WTC11 (cell line): ENCODE data around the gene NOXA1. TPM values are rescaled to one million over a fixed set of nuclear protein-coding genes. Genes with fewer than 3 reads are reported as not detected.

Experiments
- ATAC-seq: fragments of 200-7000 bp; cut with Tn5 transposase; 2 replicates; pipeline ENCODE4 v1.10.0; 2021; ENCODE audit warnings: mild to moderate bottlenecking, moderate library complexity
- CTCF ChIA-PET: fragments of 300-600 bp; sonication (Branson Sonifier 250); formaldehyde crosslinking; loops from one replicate; lab custom pipeline; 2021; ENCODE audit warnings: antibody characterized with exemption; lab: Charles Lee
- POLR2A ChIA-PET: fragments of 350-600 bp; sonication (Branson Sonifier 250); formaldehyde crosslinking; loops from one replicate; lab custom pipeline; 2021; ENCODE audit warnings: antibody characterized with exemption; lab: Charles Lee
- DNase-seq: peaks from one replicate; pipeline ENCODE4 v3.0.0; 2021; ENCODE audit warnings: low spot score
- H3K27ac Mint-ChIP-seq: 2 replicates; pipeline ENCODE4 v1.8.0; 2021; ENCODE audit warnings: mixed read lengths
- H3K27me3 Mint-ChIP-seq: 2 replicates; pipeline ENCODE4 v1.8.0; 2021; ENCODE audit warnings: low read depth, mild to moderate bottlenecking, moderate library complexity, mixed read lengths
- H3K36me3 Mint-ChIP-seq: 2 replicates; pipeline ENCODE4 v1.8.0; 2021; ENCODE audit warnings: mixed read lengths
- H3K4me1 Mint-ChIP-seq: 2 replicates; pipeline ENCODE4 v1.8.0; 2022; ENCODE audit warnings: mixed read lengths
- H3K4me3 Mint-ChIP-seq: 2 replicates; pipeline ENCODE4 v1.8.0; 2021; ENCODE audit warnings: mild to moderate bottlenecking, moderate library complexity, mixed read lengths
- H3K9me3 Mint-ChIP-seq: 2 replicates; pipeline ENCODE4 v1.8.0; 2021; ENCODE audit warnings: mixed read lengths
- ARID4B ChIP-seq: sonication (generic); formaldehyde crosslinking; IDR thresholded peaks from 2 replicates; pipeline ENCODE4 v1.8.0; 2023; ENCODE audit warnings: missing genetic modification reagents, mild to moderate bottlenecking, borderline replicate concordance
- ATF1 ChIP-seq: sonication (generic); formaldehyde crosslinking; IDR thresholded peaks from 2 replicates; pipeline ENCODE4 v1.8.1; 2023; ENCODE audit warnings: mild to moderate bottlenecking, moderate library complexity, missing genetic modification reagents
- CREB1 ChIP-seq: sonication (generic); formaldehyde crosslinking; IDR thresholded peaks from 2 replicates; pipeline ENCODE4 v1.8.0; 2023; ENCODE audit warnings: mild to moderate bottlenecking, missing genetic modification reagents
- ELF4 ChIP-seq: sonication (generic); formaldehyde crosslinking; IDR thresholded peaks from 2 replicates; pipeline ENCODE4 v1.8.1; 2022; ENCODE audit warnings: low read depth, mild to moderate bottlenecking, moderate library complexity, missing genetic modification reagents
- FOXJ3 ChIP-seq: sonication (generic); formaldehyde crosslinking; IDR thresholded peaks from 2 replicates; pipeline ENCODE4 v1.9.0; 2021; ENCODE audit warnings: missing genetic modification reagents, mild to moderate bottlenecking, borderline replicate concordance
- FOXP4 ChIP-seq: sonication (generic); formaldehyde crosslinking; IDR thresholded peaks from 2 replicates; pipeline ENCODE4 v1.8.0; 2022; ENCODE audit warnings: mild to moderate bottlenecking, missing genetic modification reagents
- HMGA2 ChIP-seq: fragments of 250-450 bp; sonication (Bioruptor Pico); IDR thresholded peaks from 2 replicates; pipeline ENCODE4 v1.4.0; 2021; ENCODE audit warnings: mild to moderate bottlenecking, moderate library complexity
- KAT7 ChIP-seq: sonication (generic); formaldehyde crosslinking; IDR thresholded peaks from 2 replicates; pipeline ENCODE4 v1.8.1; 2023; ENCODE audit warnings: missing genetic modification reagents, mild to moderate bottlenecking, borderline replicate concordance
- MYBL2 ChIP-seq: sonication (generic); formaldehyde crosslinking; IDR thresholded peaks from 2 replicates; pipeline ENCODE4 v1.8.1; 2023; ENCODE audit warnings: mild to moderate bottlenecking, moderate library complexity, missing genetic modification reagents
- NFATC4 ChIP-seq: fragments of 250-450 bp; sonication (Bioruptor Pico); IDR thresholded peaks from 2 replicates; pipeline ENCODE4 v1.9.0; 2021; ENCODE audit warnings: mild to moderate bottlenecking
- NFE2L1 ChIP-seq: sonication (generic); formaldehyde crosslinking; IDR thresholded peaks from 2 replicates; pipeline ENCODE4 v1.8.1; 2023; ENCODE audit warnings: missing genetic modification reagents
- NR1H2 ChIP-seq: sonication (generic); formaldehyde crosslinking; IDR thresholded peaks from 2 replicates; pipeline ENCODE4 v1.9.0; 2021; ENCODE audit warnings: mild to moderate bottlenecking, moderate library complexity, missing genetic modification reagents
- PREB ChIP-seq: sonication (generic); formaldehyde crosslinking; IDR thresholded peaks from 2 replicates; pipeline ENCODE4 v1.8.1; 2022; ENCODE audit warnings: mild to moderate bottlenecking, missing genetic modification reagents, moderate library complexity, borderline replicate concordance
- PRRX2 ChIP-seq: fragments of 250-450 bp; sonication (Bioruptor Pico); IDR thresholded peaks from 2 replicates; pipeline ENCODE4 v1.8.0; 2021; ENCODE audit warnings: mild to moderate bottlenecking
- SOX15 ChIP-seq: fragments of 250-450 bp; sonication (Bioruptor Pico); IDR thresholded peaks from 2 replicates; pipeline ENCODE4 v1.9.0; 2021; ENCODE audit warnings: mild to moderate bottlenecking
- SP1 ChIP-seq: sonication (generic); formaldehyde crosslinking; conservative IDR thresholded peaks from 2 replicates; pipeline ENCODE4 v1.8.1; 2022; ENCODE audit warnings: missing genetic modification reagents
- TEAD4 ChIP-seq: sonication (generic); formaldehyde crosslinking; IDR thresholded peaks from 2 replicates; pipeline ENCODE4 v1.8.0; 2022; ENCODE audit warnings: mild to moderate bottlenecking, missing genetic modification reagents
- TP53 ChIP-seq: sonication (generic); formaldehyde crosslinking; IDR thresholded peaks from 2 replicates; pipeline ENCODE4 v1.8.1; 2023; ENCODE audit warnings: mild to moderate bottlenecking, missing genetic modification reagents
- ZBTB43 ChIP-seq: sonication (generic); formaldehyde crosslinking; IDR thresholded peaks from 2 replicates; pipeline ENCODE4 v1.8.1; 2023; ENCODE audit warnings: mild to moderate bottlenecking, missing genetic modification reagents
- ZNF232 ChIP-seq: sonication (generic); formaldehyde crosslinking; IDR thresholded peaks from 2 replicates; pipeline ENCODE4 v1.8.0; 2022; ENCODE audit warnings: mild to moderate bottlenecking, missing genetic modification reagents
- ZNF281 ChIP-seq: sonication (generic); formaldehyde crosslinking; IDR thresholded peaks from 2 replicates; pipeline ENCODE4 v1.8.0; 2023; ENCODE audit warnings: mild to moderate bottlenecking, missing genetic modification reagents
- ZNF396 ChIP-seq: fragments of 250-450 bp; sonication (Bioruptor Pico); IDR thresholded peaks from 2 replicates; pipeline ENCODE4 v1.8.0; 2021; ENCODE audit warnings: mild to moderate bottlenecking, moderate library complexity, borderline replicate concordance
- total RNA-seq: library from RNA; stranded (reverse); gene quantifications from 3 replicates; pipeline ENCODE4 v1.2.3, GENCODE V29; 2021

Gene NOXA1
- total RNA-seq, 1 experiment from 2014 or later = 2.9 TPM

- no peak overlapping the region for H3K4me3 Mint-ChIP-seq
- ChIA-PET POLR2A (no interaction called here), CTCF (interaction anchor here (0.6 to 1.5 kb wide), 5 partner anchors 49 to 154 kb away, joined by 3 to 10 read pairs (median 6); partner anchors contain the start of genes EXD3, NOXA1 and NRARP)
- TF ChIP-seq ARID4B (CRISPR knock-in tag) = no peak
- 0 out of 2 replicates have a peak, but pooled peaks have one; percentile 40 for TF ChIP-seq FOXP4
- H3K36me3 Mint-ChIP-seq = peaks cover 8% of the 10 kb centered on the region; the same call in 1 of the 2 replicates
- H3K4me1 Mint-ChIP-seq = no peaks in the 10 kb centered on the region
- peaks cover 16% of the 10 kb centered on the region for H3K27me3 Mint-ChIP-seq
- peak; percentile 20 for DNase-seq
- no peak overlapping the region for H3K27ac Mint-ChIP-seq
- 0 out of 2 replicates have a peak, but pooled peaks cover 7% of the 10 kb centered on the region for H3K9me3 Mint-ChIP-seq
- no peak for ATAC-seq
Observed at GRCh38 chr9:137374131-137374845, 48.9 kb upstream of the NOXA1 start.

- no peaks in the 10 kb centered on the region for H3K4me1 Mint-ChIP-seq
- ATAC-seq (no peak), DNase-seq (no peak)
- CTCF ChIA-PET = interaction anchor here (0.7 to 1.5 kb wide), 3 partner anchors 41 to 89 kb away, joined by 3 to 10 read pairs (median 7); partner anchors contain the start of gene NRARP
- H3K4me3 Mint-ChIP-seq = no peak overlapping the region
- H3K36me3 Mint-ChIP-seq = peaks cover 8% of the 10 kb centered on the region; the same call in 1 of the 2 replicates
- H3K27me3 Mint-ChIP-seq = peaks cover 16% of the 10 kb centered on the region
- H3K27ac Mint-ChIP-seq = no peak overlapping the region
- POLR2A ChIA-PET = no interaction called here
- H3K9me3 Mint-ChIP-seq = 0 out of 2 replicates have a peak, but pooled peaks cover 7% of the 10 kb centered on the region
- no peak for TF ChIP-seq TP53 (CRISPR knock-in tag)
- no peak for TF ChIP-seq SOX15 (CRISPR knock-in tag)
- TF ChIP-seq NFE2L1 (CRISPR knock-in tag) = no peak
- TF ChIP-seq MYBL2 (CRISPR knock-in tag) = no peak
- TF ChIP-seq ZNF396 (CRISPR knock-in tag) = no peak
- no peak for TF ChIP-seq KAT7 (CRISPR knock-in tag)
- no peak for TF ChIP-seq ZNF281 (CRISPR knock-in tag)
- no peak for TF ChIP-seq NFATC4 (CRISPR knock-in tag)
- TF ChIP-seq PRRX2 (CRISPR knock-in tag) = no peak
- TF ChIP-seq NR1H2 (CRISPR knock-in tag) = no peak
- TF ChIP-seq ELF4 (CRISPR knock-in tag) = no peak
- TF ChIP-seq ATF1 = no peak
- TF ChIP-seq PREB (CRISPR knock-in tag) = no peak
- no peak for TF ChIP-seq ZBTB43 (CRISPR knock-in tag)
- TF ChIP-seq TEAD4 = no peak
- no peak for TF ChIP-seq HMGA2 (CRISPR knock-in tag)
- TF ChIP-seq FOXJ3 (CRISPR knock-in tag) = no peak
- no peak for TF ChIP-seq ZNF232 (CRISPR knock-in tag)
- no peak for TF ChIP-seq SP1 (CRISPR knock-in tag)
- no peak for TF ChIP-seq CREB1 (CRISPR knock-in tag)
Observed at GRCh38 chr9:137375321-137376058, 47.7 kb upstream of the NOXA1 start.
